PFSK-1 (cell line): Measurements from ENCODE around the gene REXO4.

Experiments
- FOXP2 ChIP-seq: optimal IDR thresholded peaks from 2 replicates; pipeline ENCODE3; 2011; ENCODE audit warnings: borderline replicate concordance, control low read depth, inconsistent platforms; ENCODE audit not compliant: insufficient read depth; ENCODE audit errors: extremely low read length, extremely low read depth
- POLR2AphosphoS5 ChIP-seq: IDR thresholded peaks from 2 replicates; pipeline ENCODE4 v1.6.1; 2012; ENCODE audit warnings: low read depth, mild to moderate bottlenecking, control low read depth, low read length, moderate library complexity
- REST ChIP-seq, 2 experiments: IDR thresholded peaks; 2 replicates each; pipeline versions ENCODE4 v1.6.1 to v1.8.0; 2011 to 2012; ENCODE audit warnings: low read depth in 2 of 2, low read length in 2 of 2, control low read depth in 1 of 2, inconsistent platforms in 1 of 2, mild to moderate bottlenecking in 1 of 2, moderate library complexity in 1 of 2; ENCODE audit not compliant: insufficient read depth in 1 of 2
- SIN3A ChIP-seq: IDR thresholded peaks from 2 replicates; pipeline ENCODE4 v1.6.1; 2012; ENCODE audit warnings: mild to moderate bottlenecking, low read length, moderate library complexity, borderline replicate concordance; ENCODE audit not compliant: insufficient read depth
- TAF1 ChIP-seq: IDR thresholded peaks from 2 replicates; pipeline ENCODE4 v1.6.1; 2012; ENCODE audit warnings: low read length, control low read depth, borderline replicate concordance; ENCODE audit not compliant: insufficient read depth

Gene REXO4

GRCh38 chr9:133361507-133362092 lies 56.2 kb downstream of the REXO4 start:
- TF ChIP-seq SIN3A: no peak
- TF ChIP-seq POLR2AphosphoS5: no peak; the same call in 1 of the 2 replicates
- TF ChIP-seq FOXP2: no peak
- TF ChIP-seq REST (IDR thresholded peaks at IDR 0.05; ENCODE audit: insufficient read depth in 1 of 2, low read depth in 2 of 2, low read length in 2 of 2): no peak
- no peak for TF ChIP-seq TAF1

DNA sequence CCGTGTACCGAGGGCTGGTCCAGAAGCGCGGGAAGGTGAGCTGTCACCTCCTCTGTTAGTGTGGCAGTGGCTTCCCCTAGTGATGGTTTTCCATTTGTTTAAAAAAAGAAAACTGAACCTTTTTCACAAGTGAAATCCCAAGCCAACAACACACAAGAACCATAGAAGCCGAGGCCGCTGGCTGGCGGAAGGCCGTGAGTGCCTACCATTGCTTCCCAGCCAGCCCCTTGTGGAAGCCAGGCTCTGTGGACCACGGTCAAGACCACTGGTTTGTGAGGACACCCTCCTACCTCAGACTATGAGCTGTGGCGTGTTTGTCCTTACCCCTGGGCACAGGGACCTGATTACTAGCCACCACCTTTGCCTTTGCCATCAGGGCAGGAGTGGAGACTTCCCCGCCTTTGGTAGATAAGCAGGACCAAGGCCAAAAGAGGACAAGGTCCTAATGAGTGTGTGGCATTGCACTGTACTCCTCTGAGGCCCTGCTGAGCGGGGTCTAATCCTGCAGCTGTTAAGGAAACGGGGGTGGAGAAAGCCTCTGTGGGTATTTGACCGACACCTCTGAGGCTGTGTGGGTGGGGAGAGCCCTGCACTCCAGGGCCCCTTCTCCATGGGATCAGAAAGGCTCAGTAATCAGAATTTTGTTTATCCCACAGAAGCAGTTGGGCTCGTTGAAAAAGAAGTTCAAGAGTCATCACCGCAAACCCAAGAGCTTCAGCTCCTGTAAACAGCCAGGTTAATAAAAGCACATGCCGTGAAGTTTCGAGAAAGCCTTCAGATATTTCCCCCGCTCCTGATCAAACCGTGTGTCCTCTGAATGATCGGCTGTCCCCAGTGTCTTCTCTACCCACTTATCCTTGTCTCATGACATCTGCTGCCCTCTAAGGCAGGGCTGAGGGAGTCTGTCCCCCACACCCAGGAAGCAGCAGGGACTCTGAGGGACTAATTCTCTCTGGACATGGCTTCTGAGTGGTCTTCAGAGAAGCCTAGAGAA lies 57.1 kb downstream of the REXO4 start:
- TF ChIP-seq POLR2AphosphoS5 (no peak; the same call in 1 of the 2 replicates), FOXP2 (no peak)

DNA sequence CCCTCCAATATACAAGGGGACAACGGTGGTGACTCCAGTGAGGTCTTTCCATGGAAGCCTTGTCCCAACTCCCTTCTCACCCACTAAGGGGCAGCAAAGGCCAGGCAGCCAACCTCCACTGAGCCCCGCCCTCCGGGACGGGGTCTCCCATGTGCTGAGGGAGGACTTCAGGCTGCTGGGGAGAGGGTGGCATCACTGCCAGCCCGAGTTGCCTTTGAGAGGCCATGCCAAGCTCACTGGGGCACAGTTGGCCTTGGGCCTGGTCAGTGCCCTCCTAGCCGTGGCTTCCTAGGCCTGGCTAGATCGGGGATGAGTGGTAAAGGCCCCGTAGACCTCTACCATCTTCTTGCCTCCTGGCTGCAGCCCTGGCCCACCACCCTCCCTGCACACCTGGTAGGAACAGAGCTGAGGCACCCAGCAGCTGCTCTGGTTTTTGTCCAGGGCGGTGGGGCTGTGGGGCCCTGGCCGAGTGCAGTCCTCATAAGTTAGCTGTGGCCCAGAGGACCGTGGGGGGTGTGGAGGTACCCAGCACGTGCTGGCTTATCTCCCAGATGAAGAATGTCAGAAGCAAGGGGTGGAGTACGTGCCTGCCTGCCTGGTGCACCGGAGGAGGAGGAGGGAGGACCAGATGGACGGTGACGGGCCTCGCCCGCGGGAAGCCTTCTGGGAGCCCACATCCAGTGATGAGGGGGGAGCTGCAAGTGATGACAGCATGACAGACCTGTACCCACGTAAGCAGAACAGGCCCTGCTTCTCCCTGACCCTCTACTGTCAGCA lies 58.2 kb downstream of the REXO4 start:
- TF ChIP-seq REST (IDR thresholded peaks at IDR 0.05; ENCODE audit: insufficient read depth in 1 of 2, low read depth in 2 of 2, low read length in 2 of 2) (no peak), SIN3A (no peak), FOXP2 (no peak), POLR2AphosphoS5 (no peak; the same call in 1 of the 2 replicates), TAF1 (no peak)

DNA sequence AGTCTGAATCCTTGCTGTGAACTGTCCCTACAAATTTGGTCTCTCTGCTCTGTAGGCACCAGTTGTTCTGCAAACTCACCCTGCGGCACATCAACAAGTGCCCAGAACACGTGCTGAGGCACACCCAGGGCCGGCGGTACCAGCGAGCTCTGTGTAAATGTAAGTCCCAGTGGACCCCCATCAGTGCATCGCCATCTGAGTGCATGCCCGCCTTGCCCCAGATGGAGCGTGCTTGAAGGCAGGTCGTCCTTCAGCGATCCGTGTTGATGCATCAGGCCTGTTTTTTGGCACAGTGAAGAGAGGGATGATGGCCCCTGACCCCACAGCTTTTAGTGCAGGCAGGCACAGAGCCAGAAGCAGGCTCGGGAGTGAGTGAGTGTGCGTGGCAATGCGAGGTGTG lies 60.2 kb downstream of the REXO4 start:
- TF ChIP-seq TAF1 (no peak), FOXP2 (no peak), SIN3A (no peak), POLR2AphosphoS5 (no peak), REST (IDR thresholded peaks at IDR 0.05; ENCODE audit: insufficient read depth in 1 of 2, low read depth in 2 of 2, low read length in 2 of 2) (no peak)
